ENCODE results near the gene RP9.
"Not testable (repeated sequence)": the region's sequence is repeated elsewhere in the genome, so short reads cannot be mapped to it uniquely, and the experiment has no call there.

RP9 gene

GRCh38 chr7:33101906-33102305 lies 7.3 kb downstream of the RP9 start:
- DNase-seq (ENCODE audit: low read depth, low spot score) = no peak

- no peak for DNase-seq (ENCODE audit: low read depth, low spot score)
Observed at GRCh38 chr7:33100770-33101169, 8.4 kb downstream of the RP9 start.

- DNase-seq (ENCODE audit: low read depth, low spot score) = no peak
Observed at GRCh38 chr7:33099154-33099940, 9.9 kb downstream of the RP9 start.

GRCh38 chr7:33094745-33095275 lies 14.4 kb downstream of the RP9 start:
- DNase-seq (ENCODE audit: low read depth, low spot score) = not testable (repeated sequence)

GRCh38 chr7:33093266-33093665 lies 15.9 kb downstream of the RP9 start:
- no peak for DNase-seq (ENCODE audit: low read depth, low spot score)

- DNase-seq (ENCODE audit: low read depth, low spot score) = no peak
Observed at GRCh38 chr7:33091641-33092191, 17.5 kb downstream of the RP9 start.

- no peak for DNase-seq (ENCODE audit: low read depth, low spot score)
Observed at GRCh38 chr7:33091111-33091531, 18.1 kb downstream of the RP9 start.

- no peak for DNase-seq (ENCODE audit: low read depth, low spot score)
Observed at GRCh38 chr7:33089142-33089541, 20.1 kb downstream of the RP9 start.

GRCh38 chr7:33087858-33088257 lies 21.3 kb downstream of the RP9 start:
- no peak for DNase-seq (ENCODE audit: low read depth, low spot score)

GRCh38 chr7:33087356-33087755 lies 21.8 kb downstream of the RP9 start:
- no peak for DNase-seq (ENCODE audit: low read depth, low spot score)

GRCh38 chr7:33079763-33080690 lies 29.2 kb downstream of the RP9 start:
- DNase-seq (ENCODE audit: low read depth, low spot score) = no peak

GRCh38 chr7:33079096-33079495 lies 30.1 kb downstream of the RP9 start:
- no peak for DNase-seq (ENCODE audit: low read depth, low spot score)

- DNase-seq (ENCODE audit: low read depth, low spot score) = no peak
Observed at GRCh38 chr7:33076737-33077136, 32.5 kb downstream of the RP9 start.

GRCh38 chr7:33075818-33076518 lies 33.2 kb downstream of the RP9 start:
- DNase-seq (ENCODE audit: low read depth, low spot score) = no peak

GRCh38 chr7:33073243-33073642 lies 36.0 kb downstream of the RP9 start:
- DNase-seq (ENCODE audit: low read depth, low spot score) = no peak

- no peak for DNase-seq (ENCODE audit: low read depth, low spot score)
Observed at GRCh38 chr7:33072471-33072870, 36.7 kb downstream of the RP9 start.

GRCh38 chr7:33070831-33071230 lies 38.4 kb downstream of the RP9 start:
- no peak for DNase-seq (ENCODE audit: low read depth, low spot score)

- no peak for DNase-seq (ENCODE audit: low read depth, low spot score)
Observed at GRCh38 chr7:33070277-33070676, 38.9 kb downstream of the RP9 start.

- no peak for DNase-seq (ENCODE audit: low read depth, low spot score)
Observed at GRCh38 chr7:33067921-33068320, 41.3 kb downstream of the RP9 start.

- no peak for DNase-seq (ENCODE audit: low read depth, low spot score)
Observed at GRCh38 chr7:33066771-33067170, 42.4 kb downstream of the RP9 start.

- DNase-seq (ENCODE audit: low read depth, low spot score) = no peak
Observed at GRCh38 chr7:33065981-33066380, 43.2 kb downstream of the RP9 start.

All from brain pericyte (primary cell).